Type B pancreatic cell (in vitro differentiated cells): ENCODE results near the gene GPR39. TPM values are rescaled to one million over a fixed set of nuclear protein-coding genes. Genes with fewer than 3 reads are reported as not detected.
A peak's percentile ranks its signal among the peaks of the same experiment; 100 is the strongest.

Experiments used
- DNase-seq: peaks from one replicate; pipeline ENCODE4 v3.0.0; 2021; ENCODE audit warnings: mixed read lengths; ENCODE audit not compliant: unreplicated experiment; ENCODE audit errors: extremely low spot score
- H3K27ac Mint-ChIP-seq: 2 replicates; pipeline ENCODE4 v1.8.0; 2021; ENCODE audit warnings: mild to moderate bottlenecking, mixed read lengths
- H3K27me3 Mint-ChIP-seq: 2 replicates; pipeline ENCODE4 v1.8.0; 2021; ENCODE audit warnings: mixed read lengths
- H3K36me3 Mint-ChIP-seq: 2 replicates; pipeline ENCODE4 v1.8.0; 2021; ENCODE audit warnings: mixed read lengths
- H3K4me1 Mint-ChIP-seq: one replicate; pipeline ENCODE4 v1.8.0; 2021; ENCODE audit warnings: mixed read lengths; ENCODE audit not compliant: unreplicated experiment
- H3K4me3 Mint-ChIP-seq: 2 replicates; pipeline ENCODE4 v1.8.0; 2021; ENCODE audit warnings: mild to moderate bottlenecking, mixed read lengths
- H3K9me3 Mint-ChIP-seq: 2 replicates; pipeline ENCODE4 v1.8.0; 2021; ENCODE audit warnings: mixed read lengths
- total RNA-seq: library from RNA; stranded (reverse); gene quantifications from 2 replicates; pipeline ENCODE4 v1.2.1, GENCODE V29; 2021; ENCODE audit warnings: low replicate concordance
- TF ChIP-seq, protein P1 (sequence below): fragments of 200-600 bp; sonication (generic); conservative IDR thresholded peaks from 2 replicates; pipeline ENCODE4 v1.5.0; 2021; ENCODE audit warnings: antibody characterized with exemption, mild to moderate bottlenecking

GPR39 gene
- total RNA-seq, 1 donor from 2014 or later = 4.1 TPM

DNA sequence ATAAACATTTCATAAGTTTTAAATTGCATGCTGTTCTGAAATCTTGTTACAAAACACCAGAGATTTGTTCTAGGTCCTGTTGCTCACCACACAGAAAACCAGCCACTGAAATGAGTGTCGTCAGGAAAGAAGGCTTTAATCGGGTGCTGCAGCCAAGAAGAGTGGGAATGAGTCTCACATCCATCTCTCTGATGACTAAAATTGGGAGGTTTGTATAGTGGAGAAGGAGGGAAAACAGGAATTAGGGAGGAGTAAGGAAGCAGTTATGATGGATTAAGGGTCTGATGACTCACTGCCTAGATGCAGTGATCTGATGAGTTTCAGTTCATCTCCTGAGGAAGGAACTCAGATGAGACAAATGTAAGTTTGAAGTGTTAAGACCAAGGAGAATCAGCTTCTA, 42.1 kb upstream of the GPR39 start:
- Mint-ChIP-seq H3K27me3 (no peaks in the 10 kb centered on the region), H3K27ac (peak overlapping the region; percentile 39), H3K36me3 (no peaks in the 10 kb centered on the region), H3K4me1 (no peaks in the 10 kb centered on the region), H3K4me3 (no peak overlapping the region), H3K9me3 (peaks cover 12% of the 10 kb centered on the region)
- no peak for DNase-seq
- TF ChIP-seq, protein P1, sequence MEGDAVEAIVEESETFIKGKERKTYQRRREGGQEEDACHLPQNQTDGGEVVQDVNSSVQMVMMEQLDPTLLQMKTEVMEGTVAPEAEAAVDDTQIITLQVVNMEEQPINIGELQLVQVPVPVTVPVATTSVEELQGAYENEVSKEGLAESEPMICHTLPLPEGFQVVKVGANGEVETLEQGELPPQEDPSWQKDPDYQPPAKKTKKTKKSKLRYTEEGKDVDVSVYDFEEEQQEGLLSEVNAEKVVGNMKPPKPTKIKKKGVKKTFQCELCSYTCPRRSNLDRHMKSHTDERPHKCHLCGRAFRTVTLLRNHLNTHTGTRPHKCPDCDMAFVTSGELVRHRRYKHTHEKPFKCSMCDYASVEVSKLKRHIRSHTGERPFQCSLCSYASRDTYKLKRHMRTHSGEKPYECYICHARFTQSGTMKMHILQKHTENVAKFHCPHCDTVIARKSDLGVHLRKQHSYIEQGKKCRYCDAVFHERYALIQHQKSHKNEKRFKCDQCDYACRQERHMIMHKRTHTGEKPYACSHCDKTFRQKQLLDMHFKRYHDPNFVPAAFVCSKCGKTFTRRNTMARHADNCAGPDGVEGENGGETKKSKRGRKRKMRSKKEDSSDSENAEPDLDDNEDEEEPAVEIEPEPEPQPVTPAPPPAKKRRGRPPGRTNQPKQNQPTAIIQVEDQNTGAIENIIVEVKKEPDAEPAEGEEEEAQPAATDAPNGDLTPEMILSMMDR = no peak

DNA sequence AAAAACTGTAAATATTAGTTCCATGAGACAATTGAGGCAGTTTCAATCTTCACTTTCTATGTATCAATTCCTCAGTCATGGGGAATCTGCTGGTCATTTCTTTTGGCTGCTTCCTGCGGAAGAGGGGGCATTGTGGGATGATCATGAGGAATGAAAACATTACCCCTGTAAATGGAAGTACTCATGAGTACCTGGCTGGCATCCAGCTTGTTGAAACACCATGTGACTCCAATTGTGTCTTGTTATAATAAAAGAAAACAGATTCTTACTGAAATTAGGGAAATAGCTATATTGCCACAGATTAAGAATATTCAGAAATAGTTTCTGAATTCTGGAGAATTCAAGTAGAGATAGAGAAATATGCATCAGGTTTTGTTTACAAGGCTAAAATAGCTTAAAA, 41.6 kb upstream of the GPR39 start:
- H3K27me3 Mint-ChIP-seq = no peaks in the 10 kb centered on the region
- DNase-seq = no peak
- no peaks in the 10 kb centered on the region for H3K36me3 Mint-ChIP-seq
- TF ChIP-seq, protein P1 = no peak
- H3K4me1 Mint-ChIP-seq = no peaks in the 10 kb centered on the region
- H3K4me3 Mint-ChIP-seq = no peak overlapping the region
- H3K9me3 Mint-ChIP-seq = peaks cover 12% of the 10 kb centered on the region
- peak overlapping the region; percentile 39 for H3K27ac Mint-ChIP-seq

DNA sequence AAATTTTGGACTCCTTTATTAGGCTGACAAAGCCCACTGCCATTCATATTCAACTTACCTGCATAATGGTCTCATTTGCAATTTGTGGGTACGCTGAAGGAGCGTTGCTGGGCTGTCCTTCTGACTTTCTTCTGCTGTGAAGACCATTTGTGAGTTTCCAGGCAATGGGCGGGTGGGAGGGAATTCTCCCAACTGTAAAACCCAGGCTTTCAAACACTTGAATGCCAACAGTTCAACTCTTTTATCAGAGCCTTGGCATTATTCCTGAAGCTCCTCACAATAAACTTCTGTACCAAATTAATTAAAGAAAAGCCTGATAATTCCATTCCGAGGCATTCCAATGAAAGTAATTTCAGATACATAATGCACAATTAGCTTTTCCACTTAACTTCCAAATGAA, 35.2 kb upstream of the GPR39 start:
- Mint-ChIP-seq H3K27ac (no peak overlapping the region), H3K4me1 (no peaks in the 10 kb centered on the region), H3K27me3 (no peaks in the 10 kb centered on the region), H3K4me3 (no peak overlapping the region), H3K9me3 (no peaks in the 10 kb centered on the region), H3K36me3 (no peaks in the 10 kb centered on the region)
- no peak for DNase-seq
- TF ChIP-seq, protein P1 = no peak

DNA sequence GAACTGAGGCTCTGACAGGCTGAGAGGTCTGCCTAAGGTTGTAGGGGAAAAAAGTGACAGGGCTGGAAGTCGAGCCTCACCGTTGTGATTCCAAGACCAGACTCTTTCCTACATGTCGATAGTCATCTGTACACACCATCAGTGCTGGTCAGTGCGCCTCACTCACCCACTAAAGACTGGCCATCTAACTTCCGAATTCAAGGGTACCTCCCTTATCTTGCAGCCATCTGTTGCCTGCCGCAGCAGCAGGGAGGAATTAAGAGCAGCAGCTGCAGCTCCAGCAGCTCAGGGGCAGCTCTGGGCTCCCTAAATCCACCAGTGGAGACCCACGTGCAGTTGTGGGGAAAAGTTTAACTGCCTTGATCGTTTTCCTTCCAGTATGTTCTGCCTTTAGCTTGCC, 32.6 kb upstream of the GPR39 start:
- H3K27me3 Mint-ChIP-seq = no peaks in the 10 kb centered on the region
- H3K4me1 Mint-ChIP-seq = no peaks in the 10 kb centered on the region
- H3K4me3 Mint-ChIP-seq = no peak overlapping the region

DNA sequence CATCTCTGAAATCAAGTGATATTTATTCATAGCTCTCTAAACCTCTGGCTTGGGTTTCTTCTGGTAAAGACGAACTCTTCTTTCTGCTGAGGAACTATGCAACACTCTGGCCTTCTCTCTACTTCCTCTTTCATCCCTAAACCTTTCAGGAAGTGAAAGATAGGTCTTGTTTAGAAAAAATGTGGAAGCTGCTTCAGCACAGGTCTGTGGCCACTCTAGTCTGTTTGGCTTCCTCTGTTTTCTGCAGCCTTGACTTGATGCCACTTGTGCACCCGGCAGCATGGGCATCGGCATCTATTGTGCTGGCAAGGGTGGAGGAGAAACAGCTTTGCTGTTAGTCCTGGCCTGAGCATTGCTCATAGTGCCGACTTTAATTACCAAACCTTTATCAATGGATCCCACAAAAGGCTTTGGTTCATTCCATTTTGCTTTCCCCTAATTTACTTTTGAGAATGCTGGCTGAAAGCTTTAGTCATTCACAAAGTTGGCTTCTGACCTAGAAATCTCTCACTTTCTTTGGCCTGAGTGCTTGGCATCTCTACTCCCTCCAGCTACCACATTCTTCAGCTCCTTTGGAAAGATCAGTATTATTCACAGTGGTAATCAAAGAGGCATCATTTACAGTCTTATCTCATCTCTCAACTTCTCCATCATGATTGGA, 32.0 kb upstream of the GPR39 start:
- H3K27me3 Mint-ChIP-seq = no peaks in the 10 kb centered on the region
- DNase-seq = no peak
- no peaks in the 10 kb centered on the region for H3K4me1 Mint-ChIP-seq
- TF ChIP-seq, protein P1 = no peak
- H3K27ac Mint-ChIP-seq = no peak overlapping the region
- no peaks in the 10 kb centered on the region for H3K9me3 Mint-ChIP-seq
- no peak overlapping the region for H3K4me3 Mint-ChIP-seq
- no peaks in the 10 kb centered on the region for H3K36me3 Mint-ChIP-seq

More for the DNA sequence above, 32.6 kb upstream of the GPR39 start:
- no peak for DNase-seq
- H3K27ac Mint-ChIP-seq = no peak overlapping the region
- TF ChIP-seq, protein P1 = no peak
- no peaks in the 10 kb centered on the region for H3K36me3 Mint-ChIP-seq
- no peaks in the 10 kb centered on the region for H3K9me3 Mint-ChIP-seq
